ENCODE measurements around the gene DNAJB2. TPM values are rescaled to one million over a fixed set of nuclear protein-coding genes. Genes with fewer than 3 reads are reported as not detected.

The DNAJB2 gene
- total and polyA plus RNA-seq, 4 donors: 7.4 to 71.8 (median 27.0) TPM

- Histone ChIP-seq H3K9ac (ENCODE audit: low read depth in 1 of 2, low read length in 2 of 2) (no peak overlapping the region), H3K4me1 (ENCODE audit: control insufficient read depth in 4 of 4, insufficient read depth in 4 of 4, low read length in 3 of 4) (peaks cover 3 to 15% (median 9%) of the 10 kb centered on the region in 4 donors), H3K4me3 (ENCODE audit: low read depth in 1 of 3, low read length in 3 of 3) (no peak overlapping the region), H3K27me3 (ENCODE audit: control insufficient read depth in 4 of 4, insufficient read depth in 4 of 4, low read length in 3 of 4) (no peaks in the 10 kb centered on the region), H3K27ac (ENCODE audit: low read depth in 1 of 2, low read length in 2 of 2) (no peak overlapping the region), H3K36me3 (ENCODE audit: control insufficient read depth in 4 of 4, insufficient read depth in 3 of 4, low read depth in 1 of 4, low read length in 3 of 4) (peaks cover 8 to 45% (median 38%) of the 10 kb centered on the region in 4 donors), H3K9me3 (ENCODE audit: control insufficient read depth in 4 of 4, low read length in 3 of 4) (no peaks in the 10 kb centered on the region)
- 95% methylated on average over 17 of the region's 17 CpGs for WGBS
- no peak for TF ChIP-seq SP1 (IDR thresholded peaks at IDR 0.05)
- TF ChIP-seq FOXA2 (IDR thresholded peaks at IDR 0.05): no peak
- TF ChIP-seq GABPA (IDR thresholded peaks at IDR 0.05 in 1 of 2, conservative IDR thresholded peaks at IDR 0.05 in 1 of 2): no peak
- TF ChIP-seq RAD21 (IDR thresholded peaks at IDR 0.05): no peak
- no peak for TF ChIP-seq HNF4G (IDR thresholded peaks at IDR 0.05)
- TF ChIP-seq REST (IDR thresholded peaks at IDR 0.05): no peak
- no peak for TF ChIP-seq TAF1 (conservative IDR thresholded peaks at IDR 0.05)
- no peak for TF ChIP-seq RXRA (IDR thresholded peaks at IDR 0.05)
- no peak for TF ChIP-seq EGR1 (IDR thresholded peaks at IDR 0.05; ENCODE audit: low read depth in 2 of 2)
- no peak for TF ChIP-seq ATF3 (IDR thresholded peaks at IDR 0.05)
- TF ChIP-seq HNF4A (conservative IDR thresholded peaks at IDR 0.05): no peak
- no peak for DNase-seq (ENCODE audit: low spot score)
Observed at GRCh38 chr2:219282943-219283581, 3.9 kb downstream of the DNAJB2 start.

- WGBS: 96% methylated on average over 16 of the region's 16 CpGs
- Histone ChIP-seq H3K9me3 (ENCODE audit: control insufficient read depth in 4 of 4, low read length in 3 of 4) (no peaks in the 10 kb centered on the region), H3K4me1 (ENCODE audit: control insufficient read depth in 4 of 4, insufficient read depth in 4 of 4, low read length in 3 of 4) (peaks cover 0 to 10% (median 5%) of the 10 kb centered on the region in 4 donors)
- TF ChIP-seq ATF3 (IDR thresholded peaks at IDR 0.05) (no peak), YY1 (IDR thresholded peaks at IDR 0.05) (no peak), EGR1 (IDR thresholded peaks at IDR 0.05; ENCODE audit: low read depth in 2 of 2) (no peak), MAX (IDR thresholded peaks at IDR 0.05) (no peak), RAD21 (IDR thresholded peaks at IDR 0.05) (no peak), HNF4A (conservative IDR thresholded peaks at IDR 0.05) (no peak), GABPA (IDR thresholded peaks at IDR 0.05 in 1 of 2, conservative IDR thresholded peaks at IDR 0.05 in 1 of 2) (no peak), JUND (IDR thresholded peaks at IDR 0.05) (no peak), NR2F2 (IDR thresholded peaks at IDR 0.05) (no peak), FOXA1 (IDR thresholded peaks at IDR 0.05) (no peak), FOXA2 (IDR thresholded peaks at IDR 0.05) (no peak), TAF1 (conservative IDR thresholded peaks at IDR 0.05) (no peak), HNF4G (IDR thresholded peaks at IDR 0.05) (no peak), ZBTB33 (IDR thresholded peaks at IDR 0.05) (no peak), RXRA (IDR thresholded peaks at IDR 0.05) (no peak), SP1 (IDR thresholded peaks at IDR 0.05) (no peak), REST (IDR thresholded peaks at IDR 0.05) (no peak)
Observed at GRCh38 chr2:219284501-219285372, 5.6 kb downstream of the DNAJB2 start.

More at GRCh38 chr2:219284501-219285372, 5.6 kb downstream of the DNAJB2 start:
- H3K36me3 ChIP-seq (ENCODE audit: control insufficient read depth in 4 of 4, insufficient read depth in 3 of 4, low read depth in 1 of 4, low read length in 3 of 4): peaks cover 8 to 45% (median 38%) of the 10 kb centered on the region in 4 donors
- H3K27me3 ChIP-seq (ENCODE audit: control insufficient read depth in 4 of 4, insufficient read depth in 4 of 4, low read length in 3 of 4): no peaks in the 10 kb centered on the region
- H3K9ac ChIP-seq (ENCODE audit: low read depth in 1 of 2, low read length in 2 of 2): no peak overlapping the region
- H3K4me3 ChIP-seq (ENCODE audit: low read depth in 1 of 3, low read length in 3 of 3): no peak overlapping the region
- no peak for DNase-seq (ENCODE audit: low spot score)
- no peak overlapping the region for H3K27ac ChIP-seq (ENCODE audit: low read depth in 1 of 2, low read length in 2 of 2)
